WTC11 (cell line): ENCODE data around the gene IL5RA. TPM values are rescaled to one million over a fixed set of nuclear protein-coding genes. Genes with fewer than 3 reads are reported as not detected.

Experiments
- ATAC-seq: fragments of 200-7000 bp; cut with Tn5 transposase; 2 replicates; pipeline ENCODE4 v1.10.0; 2021; ENCODE audit warnings: mild to moderate bottlenecking, moderate library complexity
- CTCF ChIA-PET: fragments of 300-600 bp; sonication (Branson Sonifier 250); formaldehyde crosslinking; loops from one replicate; lab custom pipeline; 2021; ENCODE audit warnings: antibody characterized with exemption; lab: Charles Lee
- POLR2A ChIA-PET: fragments of 350-600 bp; sonication (Branson Sonifier 250); formaldehyde crosslinking; loops from one replicate; lab custom pipeline; 2021; ENCODE audit warnings: antibody characterized with exemption; lab: Charles Lee
- DNase-seq: peaks from one replicate; pipeline ENCODE4 v3.0.0; 2021; ENCODE audit warnings: low spot score
- H3K27ac Mint-ChIP-seq: 2 replicates; pipeline ENCODE4 v1.8.0; 2021; ENCODE audit warnings: mixed read lengths
- H3K27me3 Mint-ChIP-seq: 2 replicates; pipeline ENCODE4 v1.8.0; 2021; ENCODE audit warnings: low read depth, mild to moderate bottlenecking, moderate library complexity, mixed read lengths
- H3K36me3 Mint-ChIP-seq: 2 replicates; pipeline ENCODE4 v1.8.0; 2021; ENCODE audit warnings: mixed read lengths
- H3K4me1 Mint-ChIP-seq: 2 replicates; pipeline ENCODE4 v1.8.0; 2022; ENCODE audit warnings: mixed read lengths
- H3K4me3 Mint-ChIP-seq: 2 replicates; pipeline ENCODE4 v1.8.0; 2021; ENCODE audit warnings: mild to moderate bottlenecking, moderate library complexity, mixed read lengths
- H3K9me3 Mint-ChIP-seq: 2 replicates; pipeline ENCODE4 v1.8.0; 2021; ENCODE audit warnings: mixed read lengths
- AFF4 ChIP-seq: sonication (generic); formaldehyde crosslinking; IDR thresholded peaks from 2 replicates; pipeline ENCODE4 v1.8.1; 2023; ENCODE audit warnings: mild to moderate bottlenecking, missing genetic modification reagents, borderline replicate concordance
- ATF1 ChIP-seq: sonication (generic); formaldehyde crosslinking; IDR thresholded peaks from 2 replicates; pipeline ENCODE4 v1.8.1; 2023; ENCODE audit warnings: mild to moderate bottlenecking, moderate library complexity, missing genetic modification reagents
- ATF3 ChIP-seq: sonication (generic); formaldehyde crosslinking; conservative IDR thresholded peaks from 2 replicates; pipeline ENCODE4 v1.8.1; 2022; ENCODE audit warnings: mild to moderate bottlenecking, missing genetic modification reagents
- CREM ChIP-seq: sonication (generic); formaldehyde crosslinking; IDR thresholded peaks from 2 replicates; pipeline ENCODE4 v1.8.1; 2022; ENCODE audit warnings: mild to moderate bottlenecking, missing genetic modification reagents, moderate library complexity
- ELF4 ChIP-seq: sonication (generic); formaldehyde crosslinking; IDR thresholded peaks from 2 replicates; pipeline ENCODE4 v1.8.1; 2022; ENCODE audit warnings: low read depth, mild to moderate bottlenecking, moderate library complexity, missing genetic modification reagents
- EMX1 ChIP-seq: fragments of 250-450 bp; sonication (Bioruptor Pico); IDR thresholded peaks from 2 replicates; pipeline ENCODE4 v1.8.0; 2021; ENCODE audit warnings: mild to moderate bottlenecking
- ERG ChIP-seq: fragments of 250-450 bp; sonication (Bioruptor Pico); IDR thresholded peaks from 2 replicates; pipeline ENCODE4 v1.8.0; 2021; ENCODE audit warnings: mild to moderate bottlenecking
- FOXJ3 ChIP-seq: sonication (generic); formaldehyde crosslinking; IDR thresholded peaks from 2 replicates; pipeline ENCODE4 v1.9.0; 2021; ENCODE audit warnings: missing genetic modification reagents, mild to moderate bottlenecking, borderline replicate concordance
- IRF1 ChIP-seq: sonication (generic); formaldehyde crosslinking; IDR thresholded peaks from 2 replicates; pipeline ENCODE4 v1.8.0; 2023; ENCODE audit warnings: missing genetic modification reagents
- MLX ChIP-seq: sonication (generic); formaldehyde crosslinking; IDR thresholded peaks from 2 replicates; pipeline ENCODE4 v1.8.1; 2023; ENCODE audit warnings: mild to moderate bottlenecking, missing genetic modification reagents, moderate library complexity
- NR1H2 ChIP-seq: sonication (generic); formaldehyde crosslinking; IDR thresholded peaks from 2 replicates; pipeline ENCODE4 v1.9.0; 2021; ENCODE audit warnings: mild to moderate bottlenecking, moderate library complexity, missing genetic modification reagents
- PREB ChIP-seq: sonication (generic); formaldehyde crosslinking; IDR thresholded peaks from 2 replicates; pipeline ENCODE4 v1.8.1; 2022; ENCODE audit warnings: mild to moderate bottlenecking, missing genetic modification reagents, moderate library complexity, borderline replicate concordance
- RORB ChIP-seq: fragments of 250-450 bp; sonication (Bioruptor Pico); IDR thresholded peaks from 2 replicates; pipeline ENCODE4 v1.9.0; 2021; ENCODE audit warnings: mild to moderate bottlenecking
- SMAD3 ChIP-seq: sonication (generic); formaldehyde crosslinking; IDR thresholded peaks from 2 replicates; pipeline ENCODE4 v1.8.0; 2022; ENCODE audit warnings: missing genetic modification reagents, mild to moderate bottlenecking, borderline replicate concordance
- SP1 ChIP-seq: sonication (generic); formaldehyde crosslinking; conservative IDR thresholded peaks from 2 replicates; pipeline ENCODE4 v1.8.1; 2022; ENCODE audit warnings: missing genetic modification reagents
- ZMAT4 ChIP-seq: fragments of 250-450 bp; sonication (Bioruptor Pico); IDR thresholded peaks from 2 replicates; pipeline ENCODE4 v1.9.0; 2021; ENCODE audit warnings: mild to moderate bottlenecking
- ZNF416 ChIP-seq: fragments of 250-450 bp; sonication (Bioruptor Pico); IDR thresholded peaks from 2 replicates; pipeline ENCODE4 v1.9.0; 2021; ENCODE audit warnings: mild to moderate bottlenecking, inconsistent platforms
- total RNA-seq: library from RNA; stranded (reverse); gene quantifications from 3 replicates; pipeline ENCODE4 v1.2.3, GENCODE V29; 2021

IL5RA gene
- total RNA-seq, 1 experiment from 2014 or later: not detected

GRCh38 chr3:3086239-3086638 is 23.9 kb downstream of the IL5RA start (continued):
- TF ChIP-seq SMAD3: no peak
- no peak for TF ChIP-seq ATF1 (CRISPR knock-in tag)
- TF ChIP-seq ELF4 (CRISPR knock-in tag): no peak
- no peak for TF ChIP-seq ERG
- TF ChIP-seq PREB (CRISPR knock-in tag): no peak
- TF ChIP-seq FOXJ3 (CRISPR knock-in tag): no peak

- DNase-seq (no peak), ATAC-seq (no peak)
- Mint-ChIP-seq H3K36me3 (peaks cover 37% of the 10 kb centered on the region), H3K27ac (no peak overlapping the region), H3K4me1 (peaks cover 14% of the 10 kb centered on the region), H3K27me3 (peaks cover 7% of the 10 kb centered on the region), H3K4me3 (no peak overlapping the region), H3K9me3 (peaks cover 56% of the 10 kb centered on the region)
- ChIA-PET POLR2A (no interaction called here), CTCF (no interaction called here)
- TF ChIP-seq IRF1 (no peak), NR1H2 (CRISPR knock-in tag) (no peak), RORB (CRISPR knock-in tag) (no peak), EMX1 (no peak), SP1 (CRISPR knock-in tag) (no peak)
These were observed 24.4 kb downstream of the IL5RA start for GRCh38 chr3:3085782-3086181.

GRCh38 chr3:3084890-3085289 is 25.3 kb downstream of the IL5RA start:
- CTCF ChIA-PET: no interaction called here

More at GRCh38 chr3:3084890-3085289, 25.3 kb downstream of the IL5RA start:
- POLR2A ChIA-PET: no interaction called here
- Mint-ChIP-seq H3K4me1 (peaks cover 14% of the 10 kb centered on the region), H3K27ac (no peak overlapping the region), H3K4me3 (no peak overlapping the region), H3K27me3 (peaks cover 7% of the 10 kb centered on the region), H3K9me3 (peaks cover 51% of the 10 kb centered on the region), H3K36me3 (peaks cover 36% of the 10 kb centered on the region)
- DNase-seq: no peak
- TF ChIP-seq CREM (CRISPR knock-in tag) (no peak), MLX (no peak), AFF4 (no peak), PREB (CRISPR knock-in tag) (no peak), ATF3 (CRISPR knock-in tag) (no peak), ZNF416 (no peak), ZMAT4 (no peak)
- no peak for ATAC-seq
